Measurements from ENCODE around the gene FANCG. TPM values are rescaled to one million over a fixed set of nuclear protein-coding genes. Genes with fewer than 3 reads are reported as not detected.

FANCG gene
- total and polyA plus RNA-seq, 2 of the 8 experiments (the other 6 are each of a cell fraction or from before 2014, with no cell fraction given) = 66.6 to 87.1 TPM

GRCh38 chr9:35102465-35102768, 22.7 kb upstream of the FANCG start (continued):
- TF ChIP-seq, protein P1, sequence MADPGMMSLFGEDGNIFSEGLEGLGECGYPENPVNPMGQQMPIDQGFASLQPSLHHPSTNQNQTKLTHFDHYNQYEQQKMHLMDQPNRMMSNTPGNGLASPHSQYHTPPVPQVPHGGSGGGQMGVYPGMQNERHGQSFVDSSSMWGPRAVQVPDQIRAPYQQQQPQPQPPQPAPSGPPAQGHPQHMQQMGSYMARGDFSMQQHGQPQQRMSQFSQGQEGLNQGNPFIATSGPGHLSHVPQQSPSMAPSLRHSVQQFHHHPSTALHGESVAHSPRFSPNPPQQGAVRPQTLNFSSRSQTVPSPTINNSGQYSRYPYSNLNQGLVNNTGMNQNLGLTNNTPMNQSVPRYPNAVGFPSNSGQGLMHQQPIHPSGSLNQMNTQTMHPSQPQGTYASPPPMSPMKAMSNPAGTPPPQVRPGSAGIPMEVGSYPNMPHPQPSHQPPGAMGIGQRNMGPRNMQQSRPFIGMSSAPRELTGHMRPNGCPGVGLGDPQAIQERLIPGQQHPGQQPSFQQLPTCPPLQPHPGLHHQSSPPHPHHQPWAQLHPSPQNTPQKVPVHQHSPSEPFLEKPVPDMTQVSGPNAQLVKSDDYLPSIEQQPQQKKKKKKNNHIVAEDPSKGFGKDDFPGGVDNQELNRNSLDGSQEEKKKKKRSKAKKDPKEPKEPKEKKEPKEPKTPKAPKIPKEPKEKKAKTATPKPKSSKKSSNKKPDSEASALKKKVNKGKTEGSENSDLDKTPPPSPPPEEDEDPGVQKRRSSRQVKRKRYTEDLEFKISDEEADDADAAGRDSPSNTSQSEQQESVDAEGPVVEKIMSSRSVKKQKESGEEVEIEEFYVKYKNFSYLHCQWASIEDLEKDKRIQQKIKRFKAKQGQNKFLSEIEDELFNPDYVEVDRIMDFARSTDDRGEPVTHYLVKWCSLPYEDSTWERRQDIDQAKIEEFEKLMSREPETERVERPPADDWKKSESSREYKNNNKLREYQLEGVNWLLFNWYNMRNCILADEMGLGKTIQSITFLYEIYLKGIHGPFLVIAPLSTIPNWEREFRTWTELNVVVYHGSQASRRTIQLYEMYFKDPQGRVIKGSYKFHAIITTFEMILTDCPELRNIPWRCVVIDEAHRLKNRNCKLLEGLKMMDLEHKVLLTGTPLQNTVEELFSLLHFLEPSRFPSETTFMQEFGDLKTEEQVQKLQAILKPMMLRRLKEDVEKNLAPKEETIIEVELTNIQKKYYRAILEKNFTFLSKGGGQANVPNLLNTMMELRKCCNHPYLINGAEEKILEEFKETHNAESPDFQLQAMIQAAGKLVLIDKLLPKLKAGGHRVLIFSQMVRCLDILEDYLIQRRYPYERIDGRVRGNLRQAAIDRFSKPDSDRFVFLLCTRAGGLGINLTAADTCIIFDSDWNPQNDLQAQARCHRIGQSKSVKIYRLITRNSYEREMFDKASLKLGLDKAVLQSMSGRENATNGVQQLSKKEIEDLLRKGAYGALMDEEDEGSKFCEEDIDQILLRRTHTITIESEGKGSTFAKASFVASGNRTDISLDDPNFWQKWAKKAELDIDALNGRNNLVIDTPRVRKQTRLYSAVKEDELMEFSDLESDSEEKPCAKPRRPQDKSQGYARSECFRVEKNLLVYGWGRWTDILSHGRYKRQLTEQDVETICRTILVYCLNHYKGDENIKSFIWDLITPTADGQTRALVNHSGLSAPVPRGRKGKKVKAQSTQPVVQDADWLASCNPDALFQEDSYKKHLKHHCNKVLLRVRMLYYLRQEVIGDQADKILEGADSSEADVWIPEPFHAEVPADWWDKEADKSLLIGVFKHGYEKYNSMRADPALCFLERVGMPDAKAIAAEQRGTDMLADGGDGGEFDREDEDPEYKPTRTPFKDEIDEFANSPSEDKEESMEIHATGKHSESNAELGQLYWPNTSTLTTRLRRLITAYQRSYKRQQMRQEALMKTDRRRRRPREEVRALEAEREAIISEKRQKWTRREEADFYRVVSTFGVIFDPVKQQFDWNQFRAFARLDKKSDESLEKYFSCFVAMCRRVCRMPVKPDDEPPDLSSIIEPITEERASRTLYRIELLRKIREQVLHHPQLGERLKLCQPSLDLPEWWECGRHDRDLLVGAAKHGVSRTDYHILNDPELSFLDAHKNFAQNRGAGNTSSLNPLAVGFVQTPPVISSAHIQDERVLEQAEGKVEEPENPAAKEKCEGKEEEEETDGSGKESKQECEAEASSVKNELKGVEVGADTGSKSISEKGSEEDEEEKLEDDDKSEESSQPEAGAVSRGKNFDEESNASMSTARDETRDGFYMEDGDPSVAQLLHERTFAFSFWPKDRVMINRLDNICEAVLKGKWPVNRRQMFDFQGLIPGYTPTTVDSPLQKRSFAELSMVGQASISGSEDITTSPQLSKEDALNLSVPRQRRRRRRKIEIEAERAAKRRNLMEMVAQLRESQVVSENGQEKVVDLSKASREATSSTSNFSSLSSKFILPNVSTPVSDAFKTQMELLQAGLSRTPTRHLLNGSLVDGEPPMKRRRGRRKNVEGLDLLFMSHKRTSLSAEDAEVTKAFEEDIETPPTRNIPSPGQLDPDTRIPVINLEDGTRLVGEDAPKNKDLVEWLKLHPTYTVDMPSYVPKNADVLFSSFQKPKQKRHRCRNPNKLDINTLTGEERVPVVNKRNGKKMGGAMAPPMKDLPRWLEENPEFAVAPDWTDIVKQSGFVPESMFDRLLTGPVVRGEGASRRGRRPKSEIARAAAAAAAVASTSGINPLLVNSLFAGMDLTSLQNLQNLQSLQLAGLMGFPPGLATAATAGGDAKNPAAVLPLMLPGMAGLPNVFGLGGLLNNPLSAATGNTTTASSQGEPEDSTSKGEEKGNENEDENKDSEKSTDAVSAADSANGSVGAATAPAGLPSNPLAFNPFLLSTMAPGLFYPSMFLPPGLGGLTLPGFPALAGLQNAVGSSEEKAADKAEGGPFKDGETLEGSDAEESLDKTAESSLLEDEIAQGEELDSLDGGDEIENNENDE (IDR thresholded peaks at IDR 0.05; ENCODE audit: insufficient replicate concordance, low read length) = no peak

All from H1 (cell line).